H9 (cell line): ENCODE measurements around the gene CFAP97D2. TPM values are rescaled to one million over a fixed set of nuclear protein-coding genes. Genes with fewer than 3 reads are reported as not detected.

Experiments
- DNase-seq: peaks from one replicate; pipeline ENCODE4 v3.0.0-alpha.2; 2017
- H2AFZ ChIP-seq: one replicate; pipeline ENCODE4 v1.6.1; 2013; ENCODE audit warnings: mild to moderate bottlenecking, low read length, control low read depth, moderate library complexity
- H2AK5ac ChIP-seq: 2 replicates; pipeline ENCODE4 v1.6.1; 2013; ENCODE audit warnings: low read length, control low read depth, mixed read lengths; ENCODE audit not compliant: insufficient read length
- H2BK120ac ChIP-seq: one replicate; pipeline ENCODE4 v1.6.1; 2013; ENCODE audit warnings: low read depth, mild to moderate bottlenecking, low read length, control low read depth, inconsistent platforms; ENCODE audit not compliant: poor library complexity, severe bottlenecking
- H2BK12ac ChIP-seq: 2 replicates; pipeline ENCODE4 v1.6.1; 2013; ENCODE audit warnings: low read length, control low read depth, mixed read lengths, low read depth; ENCODE audit not compliant: insufficient read length
- H2BK15ac ChIP-seq: 2 replicates; pipeline ENCODE4 v1.6.1; 2013; ENCODE audit warnings: low read depth, low read length, control low read depth
- H2BK20ac ChIP-seq: one replicate; pipeline ENCODE4 v1.6.1; 2013; ENCODE audit warnings: low read depth, mild to moderate bottlenecking, low read length, control low read depth, inconsistent platforms; ENCODE audit not compliant: poor library complexity, severe bottlenecking
- H2BK5ac ChIP-seq: 2 replicates; pipeline ENCODE4 v1.6.1; 2013; ENCODE audit warnings: low read length, control low read depth, mixed read lengths; ENCODE audit not compliant: insufficient read length
- H3K14ac ChIP-seq: 2 replicates; pipeline ENCODE4 v1.6.1; 2013; ENCODE audit warnings: low read length, control low read depth; ENCODE audit not compliant: insufficient read depth
- H3K18ac ChIP-seq: 2 replicates; pipeline ENCODE4 v1.6.1; 2013; ENCODE audit warnings: low read depth, mild to moderate bottlenecking, mixed read lengths, low read length, control low read depth; ENCODE audit not compliant: insufficient read length
- H3K23ac ChIP-seq: 2 replicates; pipeline ENCODE4 v1.6.1; 2013; ENCODE audit warnings: low read length, control low read depth, mixed read lengths, low read depth; ENCODE audit not compliant: insufficient read length
- H3K23me2 ChIP-seq: 2 replicates; pipeline ENCODE4 v1.6.1; 2013; ENCODE audit warnings: low read depth, mild to moderate bottlenecking, mixed read lengths, low read length, control low read depth; ENCODE audit not compliant: insufficient read length, poor library complexity, severe bottlenecking
- H3K27ac ChIP-seq: 2 replicates; pipeline ENCODE4 v1.5.1; 2013; ENCODE audit warnings: low read length, control low read depth, mixed read lengths, low read depth; ENCODE audit not compliant: insufficient read length
- H3K27me3 ChIP-seq: 2 replicates; pipeline ENCODE4 v1.6.1; 2013; ENCODE audit warnings: low read length, control low read depth, inconsistent platforms; ENCODE audit not compliant: insufficient read depth
- H3K4ac ChIP-seq: 2 replicates; pipeline ENCODE4 v1.6.1; 2013; ENCODE audit warnings: low read depth, mild to moderate bottlenecking, control low read depth, inconsistent platforms, low read length, moderate library complexity
- H3K4me1 ChIP-seq: 2 replicates; pipeline ENCODE4 v1.6.1; 2013; ENCODE audit warnings: low read length, control low read depth, inconsistent platforms; ENCODE audit not compliant: insufficient read depth
- H3K4me2 ChIP-seq: 2 replicates; pipeline ENCODE4 v1.6.1; 2013; ENCODE audit warnings: low read length, control low read depth, mixed read lengths; ENCODE audit not compliant: insufficient read length, insufficient read depth
- H3K56ac ChIP-seq: 2 replicates; pipeline ENCODE4 v1.6.1; 2013; ENCODE audit warnings: low read depth, mild to moderate bottlenecking, mixed read lengths, low read length, control low read depth; ENCODE audit not compliant: insufficient read length
- H3K79me1 ChIP-seq: 2 replicates; pipeline ENCODE4 v1.6.1; 2013; ENCODE audit warnings: low read depth, mild to moderate bottlenecking, moderate library complexity, low read length, control low read depth, inconsistent platforms; ENCODE audit not compliant: insufficient read depth, poor library complexity, severe bottlenecking
- H3K79me2 ChIP-seq: 2 replicates; pipeline ENCODE4 v1.6.1; 2013; ENCODE audit warnings: low read length, control low read depth, inconsistent platforms; ENCODE audit not compliant: insufficient read depth
- H3K9ac ChIP-seq: 2 replicates; pipeline ENCODE4 v1.6.1; 2013; ENCODE audit warnings: low read length, control low read depth, mixed read lengths; ENCODE audit not compliant: insufficient read length; ENCODE audit errors: extremely low read depth
- H3K9me3 ChIP-seq: one replicate; pipeline ENCODE4 v1.6.1; 2013; ENCODE audit warnings: low read depth, low read length, inconsistent platforms; ENCODE audit not compliant: control insufficient read depth
- H3T11ph ChIP-seq: one replicate; pipeline ENCODE4 v1.6.1; 2013; ENCODE audit warnings: mild to moderate bottlenecking, low read length, control low read depth, inconsistent platforms
- H4K20me1 ChIP-seq: one replicate; pipeline ENCODE4 v1.6.1; 2013; ENCODE audit not compliant: control insufficient read depth, insufficient read length, insufficient read depth
- H4K5ac ChIP-seq: 2 replicates; pipeline ENCODE4 v1.6.1; 2013; ENCODE audit warnings: low read depth, mild to moderate bottlenecking, mixed read lengths, low read length, control low read depth; ENCODE audit not compliant: insufficient read length
- H4K8ac ChIP-seq: replicated peaks from 2 replicates; pipeline ENCODE4 v1.6.1; 2013; ENCODE audit warnings: low read length, control low read depth, mixed read lengths, low read depth; ENCODE audit not compliant: insufficient read length
- H4K91ac ChIP-seq: 2 replicates; pipeline ENCODE4 v1.6.1; 2013; ENCODE audit warnings: low read depth, mild to moderate bottlenecking, moderate library complexity, mixed read lengths, low read length, control low read depth; ENCODE audit not compliant: insufficient read length
- H3K27ac Mint-ChIP-seq, 3 experiments: 2 replicates in 2 of 3; 3 replicates in 1 of 3; pipeline ENCODE4 v1.8.0; 2020 to 2021; ENCODE audit warnings: mixed read lengths in 3 of 3, mild to moderate bottlenecking in 1 of 3, moderate library complexity in 1 of 3
- H3K27me3 Mint-ChIP-seq: 2 replicates; pipeline ENCODE4 v1.8.0; 2021; ENCODE audit warnings: low read depth, mild to moderate bottlenecking, moderate library complexity, mixed read lengths
- H3K36me3 Mint-ChIP-seq, 3 experiments: 2 replicates in 2 of 3; 3 replicates in 1 of 3; pipeline ENCODE4 v1.8.0; 2020 to 2021; ENCODE audit warnings: low read depth in 3 of 3, mixed read lengths in 3 of 3; ENCODE audit not compliant: insufficient read depth in 1 of 3
- H3K4me1 Mint-ChIP-seq, 2 experiments: 2 replicates each; pipeline ENCODE4 v1.8.0; 2020; ENCODE audit warnings: mixed read lengths in 2 of 2
- H3K4me3 Mint-ChIP-seq, 2 experiments: 2 replicates in 1 of 2; 3 replicates in 1 of 2; pipeline ENCODE4 v1.8.0; 2020 to 2021; ENCODE audit warnings: mild to moderate bottlenecking in 2 of 2, mixed read lengths in 2 of 2, moderate library complexity in 1 of 2
- H3K9me3 Mint-ChIP-seq, 2 experiments: 2 replicates in 1 of 2; 3 replicates in 1 of 2; pipeline ENCODE4 v1.8.0; 2020; ENCODE audit warnings: mild to moderate bottlenecking in 2 of 2, mixed read lengths in 2 of 2, moderate library complexity in 1 of 2
- CTCF ChIP-seq: fragments of 200-600 bp; sonication (generic); conservative IDR thresholded peaks from 3 replicates; pipeline ENCODE4 v1.8.0; 2021; ENCODE audit warnings: antibody characterized with exemption, mild to moderate bottlenecking
- WGBS: extraction: QIAGEN DNeasy Blood & Tissue Kit; methylation state at CpG from one replicate; pipeline ENCODE4 v1.1.7; 2013; ENCODE audit warnings: missing lambda C conversion rate, low lambda C conversion rate, mixed read lengths; ENCODE audit not compliant: insufficient read length; ENCODE audit errors: extremely low coverage; 5-methylcytosine and 5-hydroxymethylcytosine counted together
- total RNA-seq: library from RNA; stranded (reverse); gene quantifications from 2 replicates; pipeline ENCODE4 v1.2.1, GENCODE V29; 2021

CFAP97D2 gene
- total RNA-seq, 1 experiment from 2014 or later, result not detected

GRCh38 chr13:114231886-114232285 lies 52.8 kb downstream of the CFAP97D2 start:
- Histone ChIP-seq H3K9ac (no peak overlapping the region), H2BK120ac (no peak overlapping the region), H2BK15ac (no peak overlapping the region), H3K56ac (no peak overlapping the region), H3K27ac (no peak overlapping the region), H4K5ac (no peak overlapping the region), H3K4ac (no peak overlapping the region), H3K27me3 (no peaks in the 10 kb centered on the region), H3K23ac (no peak overlapping the region), H3T11ph (no peak overlapping the region), H3K9me3 (no peaks in the 10 kb centered on the region), H4K8ac (no peak overlapping the region), H3K4me1 (peaks cover 16% of the 10 kb centered on the region; the same call in 1 of the 2 replicates), H3K14ac (no peak overlapping the region), H2AFZ (no peak overlapping the region), H3K4me2 (no peak overlapping the region), H2AK5ac (no peak overlapping the region), H4K91ac (no peak overlapping the region), H2BK5ac (no peak overlapping the region), H3K79me2 (peaks cover 4% of the 10 kb centered on the region; the same call in 1 of the 2 replicates), H3K79me1 (peaks cover 2% of the 10 kb centered on the region), H4K20me1 (no peaks in the 10 kb centered on the region), H3K23me2 (peaks cover 5% of the 10 kb centered on the region), H2BK12ac (no peak overlapping the region), H3K18ac (no peak overlapping the region), H2BK20ac (no peak overlapping the region)
- Mint-ChIP-seq H3K27me3 (no peaks in the 10 kb centered on the region; the same call in none of the 2 replicates), H3K9me3 (peaks cover 0 to 4% of the 10 kb centered on the region in 2 experiments; a peak in 1 of 5 replicates), H3K36me3 (peaks cover 3 to 5% (median 4%) of the 10 kb centered on the region in 3 experiments), H3K4me3 (no peak overlapping the region), H3K27ac (no peak overlapping the region), H3K4me1 (peaks cover 69 to 75% of the 10 kb centered on the region in 2 experiments)
- no peak for TF ChIP-seq CTCF
- DNase-seq, result no peak
- WGBS, result no CpG with 5 or more reads among the region's 8 CpGs
